A549 (cell line): Measurements from ENCODE around the gene FAM193A.

ENCODE experiments used
- EP300 ChIP-seq, 2 experiments: fragments of >200 bp; sonication (Bioruptor Twin); formaldehyde crosslinking; IDR thresholded peaks; 2 replicates in 1 of 2; 3 replicates in 1 of 2; pipeline ENCODE4 v1.6.1; 2016 to 2017
- GATA3 ChIP-seq: IDR thresholded peaks from 2 replicates; pipeline ENCODE4 v1.6.1; 2012; ENCODE audit warnings: borderline replicate concordance
- JUN ChIP-seq, 2 experiments: fragments of >200 bp; sonication (Bioruptor Twin); formaldehyde crosslinking; IDR thresholded peaks; 2 replicates in 1 of 2; 3 replicates in 1 of 2; pipeline ENCODE4 v1.6.1; 2016 to 2017
- MAZ ChIP-seq: fragments of 150-350 bp; IDR thresholded peaks from 2 replicates; pipeline ENCODE4 v1.6.1; 2014; ENCODE audit warnings: antibody characterized with exemption, low read depth, low read length, borderline replicate concordance
- PHF8 ChIP-seq: fragments of 200-600 bp; sonication (generic); IDR thresholded peaks from 2 replicates; pipeline ENCODE4 v1.6.1; 2016; ENCODE audit warnings: low read depth, mild to moderate bottlenecking, antibody characterized with exemption, moderate library complexity, borderline replicate concordance
- POLR2A ChIP-seq: IDR thresholded peaks from 2 replicates; pipeline ENCODE4 v1.6.1; 2012; ENCODE audit warnings: mild to moderate bottlenecking, low read length
- RCOR1 ChIP-seq: fragments of 150-350 bp; IDR thresholded peaks from 2 replicates; pipeline ENCODE4 v1.6.1; 2014; ENCODE audit warnings: antibody characterized with exemption, low read length, low read depth
- SREBF2 ChIP-seq: fragments of 450-650 bp; IDR thresholded peaks from 2 replicates; pipeline ENCODE4 v1.6.1; 2014; ENCODE audit warnings: mild to moderate bottlenecking, moderate library complexity
- ZSCAN20 ChIP-seq: fragments of 250-450 bp; sonication (Bioruptor Pico); IDR thresholded peaks from 2 replicates; pipeline ENCODE4 v1.8.0; 2022; ENCODE audit warnings: mild to moderate bottlenecking, moderate library complexity
- TF ChIP-seq, protein P1 (sequence below): fragments of >200 bp; sonication (Bioruptor Twin); formaldehyde crosslinking; IDR thresholded peaks from 3 replicates; pipeline ENCODE4 v1.5.1; 2016

DNA sequence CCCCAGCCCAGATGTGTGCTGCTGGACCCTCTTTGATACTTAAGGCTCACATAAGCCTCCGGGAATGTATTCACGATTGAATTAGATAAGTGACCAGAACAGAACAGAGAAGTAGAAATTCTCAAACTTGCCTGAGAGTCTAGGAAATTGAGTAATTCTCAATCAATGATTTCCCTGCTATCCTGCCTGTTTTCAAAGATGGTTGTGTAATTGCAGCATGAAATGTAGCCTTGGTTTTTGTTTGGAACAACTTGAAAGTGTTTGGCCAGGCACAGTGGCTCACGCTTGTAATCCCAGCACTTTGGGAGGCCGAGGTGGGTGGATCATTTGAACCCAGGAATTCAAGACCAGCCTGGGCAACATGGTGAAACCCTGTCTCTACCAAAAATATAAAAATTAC lies 178.5 kb downstream of the FAM193A start:
- TF ChIP-seq, protein P1, sequence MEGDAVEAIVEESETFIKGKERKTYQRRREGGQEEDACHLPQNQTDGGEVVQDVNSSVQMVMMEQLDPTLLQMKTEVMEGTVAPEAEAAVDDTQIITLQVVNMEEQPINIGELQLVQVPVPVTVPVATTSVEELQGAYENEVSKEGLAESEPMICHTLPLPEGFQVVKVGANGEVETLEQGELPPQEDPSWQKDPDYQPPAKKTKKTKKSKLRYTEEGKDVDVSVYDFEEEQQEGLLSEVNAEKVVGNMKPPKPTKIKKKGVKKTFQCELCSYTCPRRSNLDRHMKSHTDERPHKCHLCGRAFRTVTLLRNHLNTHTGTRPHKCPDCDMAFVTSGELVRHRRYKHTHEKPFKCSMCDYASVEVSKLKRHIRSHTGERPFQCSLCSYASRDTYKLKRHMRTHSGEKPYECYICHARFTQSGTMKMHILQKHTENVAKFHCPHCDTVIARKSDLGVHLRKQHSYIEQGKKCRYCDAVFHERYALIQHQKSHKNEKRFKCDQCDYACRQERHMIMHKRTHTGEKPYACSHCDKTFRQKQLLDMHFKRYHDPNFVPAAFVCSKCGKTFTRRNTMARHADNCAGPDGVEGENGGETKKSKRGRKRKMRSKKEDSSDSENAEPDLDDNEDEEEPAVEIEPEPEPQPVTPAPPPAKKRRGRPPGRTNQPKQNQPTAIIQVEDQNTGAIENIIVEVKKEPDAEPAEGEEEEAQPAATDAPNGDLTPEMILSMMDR = no peak
- TF ChIP-seq JUN (IDR thresholded peaks at IDR 0.05) = no peak
- no peak for TF ChIP-seq RCOR1
- TF ChIP-seq GATA3 = no peak
- no peak for TF ChIP-seq PHF8
- TF ChIP-seq POLR2A = no peak
- no peak for TF ChIP-seq MAZ
- TF ChIP-seq SREBF2 = no peak
- no peak for TF ChIP-seq ZSCAN20
- no peak for TF ChIP-seq EP300 (IDR thresholded peaks at IDR 0.05)
